GM15510 (cell line): ENCODE measurements around the gene PDZK1IP1.

Experiments
- POLR2A ChIP-seq: IDR thresholded peaks from 3 replicates; pipeline ENCODE4 v1.6.1; 2011; ENCODE audit warnings: borderline replicate concordance; ENCODE audit not compliant: insufficient read length; ENCODE audit errors: extremely low read depth

The PDZK1IP1 gene

DNA sequence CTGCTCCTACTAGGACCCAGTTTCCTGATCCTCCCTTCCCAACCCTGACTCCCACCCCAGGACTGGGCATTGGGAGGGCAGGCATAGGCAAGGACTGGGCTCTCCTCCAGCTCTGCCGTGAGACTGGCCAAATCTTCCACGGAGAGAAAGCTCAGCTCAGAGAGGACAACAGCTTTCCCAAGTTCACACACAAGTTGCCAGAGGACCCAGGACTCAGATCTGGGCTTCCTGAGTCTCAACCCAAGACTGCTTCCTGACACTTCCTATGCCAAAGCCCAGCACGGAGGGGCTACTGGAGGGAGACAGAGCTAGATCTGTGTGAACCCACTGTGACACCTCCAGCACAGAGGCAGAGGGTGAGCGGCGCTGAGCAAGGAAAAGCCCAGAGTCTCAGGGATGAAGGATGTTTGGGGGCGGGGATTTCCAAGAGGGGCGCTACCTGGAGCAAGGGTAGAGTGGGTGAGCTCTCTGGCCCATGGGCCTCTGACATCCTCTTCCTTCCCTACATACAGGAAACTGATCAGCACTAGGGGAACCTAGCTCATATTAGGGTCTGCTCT is 7.1 kb downstream of the PDZK1IP1 start:
- TF ChIP-seq POLR2A: no peak

DNA sequence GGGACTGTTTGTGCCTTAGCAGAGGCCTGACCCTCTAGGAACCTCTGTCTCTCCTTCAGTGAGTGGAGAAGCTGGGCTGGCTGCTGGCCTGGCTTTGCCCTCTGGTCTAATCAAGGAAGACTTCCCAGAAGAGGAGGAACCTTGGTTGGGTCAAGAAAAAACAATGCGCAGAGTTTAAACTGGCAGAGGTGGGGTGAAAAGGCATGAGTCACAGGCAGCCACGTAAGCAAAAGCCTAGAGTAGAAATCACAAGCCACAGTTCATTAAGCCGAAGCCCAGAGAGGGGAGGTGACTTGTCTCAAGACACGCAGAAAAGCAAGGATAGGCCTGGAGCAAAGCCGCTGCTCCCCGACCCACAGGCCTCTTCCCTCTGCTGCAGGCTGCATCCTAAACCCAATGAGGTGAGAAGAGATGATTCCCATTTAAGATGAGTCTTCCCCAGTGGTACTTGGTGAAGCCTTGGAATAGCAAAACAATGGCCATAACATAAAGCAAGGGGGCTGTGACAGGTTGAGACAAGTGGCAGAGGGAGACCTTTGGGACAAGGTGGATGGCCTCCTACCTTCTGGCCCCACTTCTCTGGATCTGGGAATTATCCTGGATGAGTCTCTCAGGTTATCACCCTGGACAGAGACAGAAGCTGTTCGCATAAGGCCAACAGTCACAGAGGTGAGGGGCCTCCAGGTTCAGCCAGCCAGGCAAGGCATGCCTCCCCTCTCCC is 7.7 kb downstream of the PDZK1IP1 start:
- no peak for TF ChIP-seq POLR2A

DNA sequence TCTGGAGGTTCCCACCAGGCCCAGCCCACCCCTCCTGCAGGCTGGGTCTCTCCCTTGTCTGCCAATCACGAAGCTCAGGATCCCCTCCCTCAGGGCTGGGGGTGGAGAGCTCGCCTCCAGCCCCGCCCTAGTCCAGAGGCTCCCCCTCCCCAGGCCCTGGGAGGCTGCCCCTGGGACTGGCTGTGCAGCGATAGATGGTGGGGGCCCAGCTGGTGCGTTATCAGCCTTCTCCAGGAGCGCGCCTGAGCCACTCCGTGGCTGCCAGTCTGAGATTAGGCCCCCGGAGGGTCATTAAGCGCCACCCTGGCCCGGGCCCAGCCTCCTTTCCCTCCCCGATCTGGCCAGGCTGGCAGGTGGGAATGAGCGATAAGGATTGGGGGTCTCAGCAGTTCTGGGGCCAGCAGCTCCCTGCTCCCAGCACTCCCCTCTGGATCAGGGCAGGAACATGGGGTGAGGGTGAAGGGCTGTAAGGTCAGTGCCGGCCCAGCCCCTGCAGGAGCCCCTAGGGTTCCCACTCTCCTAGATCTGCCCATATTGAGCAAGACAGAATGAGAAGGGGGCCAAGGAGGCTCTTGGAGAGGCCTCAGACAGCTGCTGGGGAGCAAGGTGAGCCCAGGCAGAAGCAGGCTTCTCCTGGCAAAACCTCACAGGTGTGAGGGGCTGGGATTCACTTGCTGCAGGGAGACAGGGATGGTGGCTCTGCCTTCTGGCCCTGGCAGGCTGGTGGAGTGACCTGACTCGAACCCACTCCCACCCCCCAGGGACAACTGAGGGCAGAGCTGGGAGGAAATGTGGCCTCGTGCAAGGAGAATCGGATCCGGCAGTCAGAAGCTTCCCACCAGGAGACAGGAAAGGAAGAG is 8.5 kb downstream of the PDZK1IP1 start:
- no peak for TF ChIP-seq POLR2A

DNA sequence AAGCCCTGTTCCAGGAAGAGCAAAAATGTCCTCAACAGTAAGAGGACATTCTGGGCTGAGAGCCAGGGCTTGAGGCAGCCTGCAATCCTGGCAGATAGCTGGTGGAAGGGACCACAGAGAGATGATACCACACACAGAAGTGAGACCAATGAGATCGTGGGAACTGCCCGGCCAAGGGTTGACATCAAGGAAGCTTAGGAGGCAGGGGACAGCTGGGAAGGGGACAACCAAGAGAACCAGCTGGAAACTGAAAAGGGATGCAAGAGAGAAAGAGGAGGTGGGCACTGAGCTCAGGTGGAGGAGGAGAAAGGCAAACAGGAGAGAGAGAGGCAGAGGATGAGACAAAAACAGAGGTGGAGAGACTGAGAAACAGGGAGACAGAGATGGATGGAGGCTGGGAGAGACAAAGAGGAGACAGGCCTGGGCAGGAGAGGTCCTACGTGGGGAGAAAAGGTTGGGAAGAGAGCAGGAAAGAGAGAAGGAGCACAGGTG is 9.2 kb downstream of the PDZK1IP1 start:
- no peak for TF ChIP-seq POLR2A

DNA sequence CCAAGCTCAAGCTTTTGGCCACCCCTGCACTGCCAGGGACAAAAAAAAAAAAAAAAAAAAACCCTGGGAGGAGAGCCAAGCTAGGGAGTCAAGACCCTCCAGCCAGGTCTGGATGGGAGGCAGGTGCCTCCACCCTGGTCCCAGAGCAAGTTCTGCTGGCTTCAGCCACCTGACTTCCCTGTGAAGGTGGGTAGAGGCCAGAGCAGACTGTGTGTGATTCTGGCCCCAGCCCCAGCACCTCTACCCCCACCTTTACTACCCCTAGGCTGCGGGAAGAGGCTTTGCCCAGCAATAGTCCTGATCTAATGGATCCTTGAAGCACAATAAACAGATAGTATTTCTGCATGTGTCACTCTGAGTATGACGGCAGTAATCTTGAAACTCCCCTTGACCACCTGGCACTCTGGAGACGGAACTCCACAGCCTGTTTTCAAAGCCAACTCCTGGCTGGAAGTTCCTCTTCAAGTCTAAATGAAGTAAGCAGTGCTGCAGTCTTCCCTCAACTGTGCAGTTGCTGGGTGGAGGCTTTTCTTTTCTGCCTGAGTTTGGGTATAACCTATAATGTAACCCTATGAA is 9.8 kb downstream of the PDZK1IP1 start:
- no peak for TF ChIP-seq POLR2A

DNA sequence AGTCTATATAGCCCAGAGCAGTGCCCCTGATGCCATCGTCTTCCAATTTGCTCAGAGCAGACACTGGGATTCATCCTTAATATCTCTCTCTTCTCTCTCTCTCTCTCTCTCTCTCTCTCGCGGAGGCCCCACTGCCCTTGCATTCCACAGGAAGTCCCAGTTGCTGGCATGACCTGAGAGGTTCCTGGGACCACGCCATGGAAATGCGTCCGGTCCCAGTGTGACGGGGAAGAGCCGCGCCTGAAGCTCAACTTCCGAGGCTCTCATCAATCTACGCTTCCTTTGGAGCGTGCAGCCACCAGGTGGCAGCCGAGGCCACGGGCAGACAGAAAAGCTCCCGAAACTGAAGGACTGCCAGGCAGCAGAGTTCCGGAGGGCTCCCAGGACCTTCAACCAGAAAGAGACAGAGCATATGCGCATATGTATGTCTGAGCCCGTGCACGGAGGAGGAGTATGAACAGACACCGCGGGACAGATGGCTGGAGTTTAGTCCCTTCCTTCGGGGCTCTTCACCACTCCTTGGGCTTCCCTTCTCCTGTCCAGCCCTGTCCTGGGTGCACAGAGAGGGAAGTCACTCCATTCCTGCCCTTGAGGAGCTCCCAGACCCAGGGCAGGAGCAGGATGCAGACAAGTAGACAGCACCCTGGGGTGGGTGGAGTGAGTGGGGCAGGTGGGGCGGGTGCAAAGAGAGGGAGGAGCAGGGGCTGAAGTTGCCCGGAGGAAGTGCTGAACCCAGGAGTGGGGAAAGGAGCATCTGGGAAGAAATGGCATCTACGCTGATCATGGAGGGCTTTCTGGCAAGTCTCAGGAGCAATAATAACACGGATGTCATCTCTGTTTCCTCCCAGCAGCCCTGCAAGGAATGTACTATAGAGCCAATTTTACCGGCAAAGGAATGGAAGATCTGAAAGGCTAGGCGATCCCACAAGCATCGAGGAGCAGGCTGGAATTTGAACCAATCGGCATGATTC is 10.5 kb downstream of the PDZK1IP1 start:
- TF ChIP-seq POLR2A: no peak

DNA sequence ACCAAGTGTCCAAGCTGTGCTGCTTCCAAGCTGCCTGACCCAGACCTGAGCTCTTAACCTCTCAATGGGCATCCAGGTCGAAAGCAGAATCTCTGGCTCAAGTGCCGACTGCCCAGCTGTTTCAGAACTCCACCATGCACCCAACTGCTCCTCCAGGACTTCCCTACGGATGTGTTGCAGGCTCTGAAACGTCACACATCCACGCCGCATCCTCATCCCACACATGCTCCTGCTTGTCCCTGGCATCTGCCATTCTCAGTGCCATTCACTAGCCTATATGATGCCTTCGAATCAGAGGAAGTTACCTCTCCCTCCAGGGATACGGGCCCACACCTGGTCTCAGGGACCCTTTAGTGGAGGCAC is 11.2 kb downstream of the PDZK1IP1 start:
- no peak for TF ChIP-seq POLR2A

DNA sequence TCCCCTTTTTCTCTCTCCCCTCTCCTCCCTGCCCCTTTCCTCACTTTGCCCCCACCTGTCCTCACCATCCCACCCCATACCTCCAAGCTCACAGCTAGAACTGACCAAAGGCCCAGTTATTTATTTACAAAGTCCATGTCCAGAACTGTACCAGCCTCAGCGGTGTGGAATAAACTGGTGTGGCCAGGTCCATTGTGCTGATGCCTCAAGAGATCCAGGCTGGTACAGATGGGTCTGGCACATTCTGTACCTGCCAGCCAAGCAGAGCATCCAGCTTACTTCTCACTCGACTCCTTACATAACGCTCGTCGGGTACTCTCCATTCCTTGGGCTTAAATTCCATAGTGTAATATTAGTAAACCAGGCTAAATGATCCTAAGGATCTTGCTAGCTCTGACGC is 11.8 kb downstream of the PDZK1IP1 start:
- no peak for TF ChIP-seq POLR2A

DNA sequence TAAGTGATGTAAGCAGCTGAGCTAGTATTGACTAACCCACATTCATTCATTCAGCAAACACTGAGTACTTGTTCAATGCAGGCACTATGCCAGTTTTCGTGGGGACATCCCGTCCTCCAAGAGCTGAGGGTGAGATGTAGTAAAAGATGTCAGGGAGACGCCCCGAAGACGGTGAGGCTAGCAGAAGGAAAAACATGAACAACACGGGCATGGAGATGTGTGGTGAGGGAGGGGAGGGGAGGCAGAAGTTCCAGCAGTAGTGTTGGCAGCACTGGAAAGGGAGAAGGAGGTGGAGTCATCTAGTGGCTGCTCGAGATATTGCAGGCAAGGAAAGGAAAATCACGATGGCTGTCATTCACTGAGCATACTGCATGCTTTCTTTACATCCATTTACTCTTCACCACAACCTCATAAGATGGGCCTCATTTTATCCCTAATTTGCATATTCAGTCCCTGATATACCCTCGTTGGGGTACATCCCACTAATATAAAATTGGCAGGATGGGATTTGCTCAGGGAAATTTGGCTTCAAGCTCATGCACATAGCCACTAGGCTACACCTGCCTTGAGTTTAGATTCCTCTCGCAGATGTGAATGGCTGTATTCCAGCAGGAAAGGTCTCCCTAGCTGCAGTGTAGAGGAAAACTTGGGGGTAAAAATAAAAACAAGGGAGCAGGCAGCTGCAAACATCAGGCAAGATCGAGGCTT is 14.5 kb downstream of the PDZK1IP1 start:
- no peak for TF ChIP-seq POLR2A

DNA sequence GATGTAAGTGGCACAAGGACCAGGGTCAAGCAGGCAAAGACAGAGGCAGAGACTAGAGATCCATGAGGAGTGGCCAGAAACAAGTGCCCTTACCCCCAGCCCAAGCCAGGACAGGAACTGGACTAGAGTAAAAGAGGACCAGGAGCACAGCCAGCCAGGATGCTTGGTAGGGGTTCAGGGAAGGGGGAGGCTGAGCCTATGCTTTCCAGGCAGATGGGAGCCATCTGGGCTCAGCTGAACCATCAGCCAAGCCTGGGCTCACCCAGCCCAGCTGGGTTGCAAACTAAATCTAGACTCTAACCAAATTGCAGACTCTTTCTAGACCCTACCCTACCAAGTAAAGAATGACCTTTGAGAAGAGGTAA is 15.2 kb downstream of the PDZK1IP1 start:
- TF ChIP-seq POLR2A: no peak

DNA sequence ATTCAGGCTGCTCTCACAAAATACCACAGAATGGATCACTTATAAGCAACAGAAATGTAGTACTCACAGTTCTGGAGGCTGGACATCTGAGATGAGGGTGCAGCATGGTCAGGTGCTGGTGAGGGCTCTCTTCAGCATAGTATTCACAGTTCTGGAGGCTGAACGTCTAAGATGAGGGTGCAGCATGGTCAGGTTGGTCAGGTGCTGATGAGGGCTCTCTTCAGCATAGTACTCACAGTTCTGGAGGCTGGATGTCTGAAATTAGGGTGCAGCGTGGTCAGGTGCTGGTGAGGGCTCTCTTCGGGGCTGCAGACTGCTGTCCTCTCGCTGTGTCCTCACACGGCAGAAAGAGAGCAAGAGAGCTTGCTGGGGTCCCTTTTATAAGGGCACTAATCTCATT is 17.1 kb downstream of the PDZK1IP1 start:
- TF ChIP-seq POLR2A: no peak

DNA sequence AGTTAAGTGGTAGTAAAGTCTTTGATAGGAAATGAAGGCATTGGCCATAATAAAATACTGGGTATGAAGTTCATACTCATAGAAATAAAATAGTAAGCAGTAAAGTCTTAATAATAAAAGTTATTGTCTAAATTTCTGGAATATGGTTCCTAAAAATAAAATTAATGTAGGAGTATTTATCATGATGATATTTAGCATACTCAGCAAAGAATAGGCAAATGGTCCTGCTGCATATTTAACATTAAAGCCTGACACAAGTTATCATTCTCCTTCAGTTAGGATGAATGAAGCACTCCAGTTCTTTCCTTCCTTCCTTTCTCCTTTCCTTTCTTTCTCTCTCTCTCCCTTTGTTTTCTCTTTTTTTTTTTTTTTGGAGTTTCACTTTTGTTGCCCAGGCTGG is 25.3 kb downstream of the PDZK1IP1 start:
- TF ChIP-seq POLR2A: no peak

DNA sequence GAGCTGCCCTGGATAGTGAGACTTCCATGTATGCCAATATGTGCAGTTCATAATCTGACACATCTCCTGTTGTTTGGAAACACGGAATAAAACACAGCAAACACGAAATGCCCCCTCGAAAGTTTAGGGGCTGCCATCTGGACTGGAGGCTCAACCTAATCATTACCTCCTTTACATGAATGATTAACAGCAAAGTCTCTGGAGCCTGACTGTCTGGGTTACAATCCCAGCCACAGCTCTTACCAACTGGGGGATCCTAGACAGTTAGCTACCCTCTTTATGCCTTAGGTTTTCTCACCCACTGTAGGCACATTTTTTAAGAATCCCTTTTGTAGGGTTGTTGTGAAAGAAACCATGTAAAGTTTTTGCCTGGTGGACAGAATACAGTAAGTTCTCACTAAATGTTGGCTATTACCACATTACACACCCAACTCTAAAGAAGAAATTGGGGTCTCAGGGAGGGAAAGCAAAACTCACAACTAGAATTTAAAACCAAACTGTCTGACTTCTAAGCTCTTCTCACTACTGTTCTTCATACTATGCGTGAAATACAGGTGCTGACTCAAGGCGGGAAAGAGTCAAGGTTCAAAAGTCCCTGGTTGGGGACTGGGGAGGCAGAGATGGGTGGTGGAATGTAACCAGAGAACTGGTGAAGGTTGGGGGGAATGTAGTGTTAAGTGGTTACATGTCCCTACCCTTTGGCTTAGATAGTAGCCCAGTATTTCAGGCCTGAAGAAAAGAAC is 28.4 kb downstream of the PDZK1IP1 start:
- no peak for TF ChIP-seq POLR2A
